Forelimb muscle (tissue), 1 donor: ENCODE measurements around the gene DNASE2. TPM values are rescaled to one million over a fixed set of nuclear protein-coding genes. Genes with fewer than 3 reads are reported as not detected.

ENCODE experiments used
- DNase-seq: peaks from one replicate; pipeline ENCODE4 v3.0.0-alpha.2; 2013; ENCODE audit warnings: low read depth
- polyA plus RNA-seq: library from polyadenylated mRNA; unstranded; fragments of 120-200 nt; gene quantifications from one replicate; pipeline ENCODE4 v1.2.1, GENCODE V29; 2013; ENCODE audit not compliant: insufficient read length

Gene DNASE2
- polyA plus RNA-seq, 1 donor = 8.2 TPM

GRCh38 chr19:12834566-12834943 is 46.7 kb downstream of the DNASE2 start, which contains the start of gene RTBDN:
Gene RTBDN, minus strand, starts transcription at chr19:12834579. Its CDS starts 4,600 bp downstream, at chr19:12829979.
- DNase-seq = no peak

DNA sequence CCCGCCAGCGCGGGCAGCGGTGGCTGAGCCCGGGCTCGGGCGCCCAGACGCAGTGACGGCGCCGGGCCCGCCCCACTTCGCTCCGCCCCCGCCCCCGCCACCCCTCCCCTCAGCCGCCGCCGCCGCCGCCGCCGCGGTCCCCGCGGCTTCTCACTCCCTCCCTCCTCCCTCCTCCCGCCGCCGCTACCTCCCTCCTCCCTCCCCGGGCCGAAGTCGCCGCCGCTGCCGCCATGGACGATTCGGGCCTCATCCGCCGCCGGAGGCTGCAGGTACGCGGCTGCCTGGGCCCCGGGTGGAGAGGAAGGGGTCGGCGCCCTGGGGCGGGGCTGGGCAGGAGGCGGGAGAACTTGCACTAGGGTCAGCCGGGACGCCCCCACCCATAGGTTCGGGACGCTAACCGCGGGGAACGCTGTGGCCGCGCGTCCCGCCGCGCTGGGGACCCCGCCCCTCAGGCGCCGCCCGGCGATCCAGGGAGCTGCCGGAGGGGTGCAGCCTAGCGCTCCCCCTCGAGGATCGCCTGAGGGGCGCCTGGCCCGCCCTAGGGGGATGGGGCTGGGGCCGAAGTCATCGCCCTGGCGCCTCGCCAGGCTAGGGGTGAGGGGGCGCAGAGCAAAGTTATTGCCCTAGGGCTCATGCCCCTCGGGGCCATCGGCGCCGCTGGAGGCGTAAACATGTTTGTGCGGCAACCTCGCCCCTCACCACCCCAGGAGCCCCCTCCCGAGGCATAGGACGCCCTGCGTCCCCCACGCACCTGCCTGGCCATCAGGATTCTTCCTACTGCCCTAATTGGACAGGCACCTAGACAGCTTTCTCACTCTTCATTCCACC is 47.3 kb downstream of the DNASE2 start:
- no peak for DNase-seq

- DNase-seq = no peak
Measured at GRCh38 chr19:12833418-12833737, 47.9 kb downstream of the DNASE2 start.

GRCh38 chr19:12828494-12828893 is 52.8 kb downstream of the DNASE2 start:
- no peak for DNase-seq

- no peak for DNase-seq
Measured at GRCh38 chr19:12825254-12826131, 55.8 kb downstream of the DNASE2 start.

Other genes starting within 250 kb of the DNASE2 start
- gene MAN2B1, start 214.7 kb downstream of the DNASE2 start, polyA plus RNA-seq = 23.4 TPM
- gene WDR83, start 214.6 kb downstream of the DNASE2 start, polyA plus RNA-seq = 12.4 TPM
- 58.9 TPM for gene DHPS, start 199.6 kb downstream of the DNASE2 start, polyA plus RNA-seq
- gene GNG14, start 193.5 kb downstream of the DNASE2 start, polyA plus RNA-seq = not detected
- 3.7 TPM for gene FBXW9, start 184.8 kb downstream of the DNASE2 start, polyA plus RNA-seq
- 53.9 TPM for gene TNPO2, start 157.5 kb downstream of the DNASE2 start, polyA plus RNA-seq
- 199 TPM for gene TRIR, start 146.8 kb downstream of the DNASE2 start, polyA plus RNA-seq
- 42.4 TPM for gene GET3, start 144.0 kb downstream of the DNASE2 start, polyA plus RNA-seq
- gene BEST2, start 129.7 kb downstream of the DNASE2 start, polyA plus RNA-seq = not detected
- gene HOOK2, start 105.9 kb downstream of the DNASE2 start, polyA plus RNA-seq = 30.9 TPM
- 32.1 TPM for gene JUNB, start 90.0 kb downstream of the DNASE2 start, polyA plus RNA-seq
- 162 TPM for gene PRDX2, start 79.6 kb downstream of the DNASE2 start, polyA plus RNA-seq
- gene THSD8, start 79.4 kb downstream of the DNASE2 start, polyA plus RNA-seq = 3.0 TPM
- gene RNASEH2A, start 74.9 kb downstream of the DNASE2 start, polyA plus RNA-seq = 17.3 TPM
- gene RTBDN, start 46.9 kb downstream of the DNASE2 start, polyA plus RNA-seq = not detected
- 0.52 TPM for gene MAST1, start 42.9 kb downstream of the DNASE2 start, polyA plus RNA-seq
- 0.42 TPM for gene KLF1, start 5.8 kb upstream of the DNASE2 start, polyA plus RNA-seq
- 39.4 TPM for gene GCDH, start 9.7 kb upstream of the DNASE2 start, polyA plus RNA-seq
- 3.9 TPM for gene SYCE2, start 37.8 kb upstream of the DNASE2 start, polyA plus RNA-seq
- gene FARSA, start 52.3 kb upstream of the DNASE2 start, polyA plus RNA-seq = 42.6 TPM
- gene CALR, start 57.2 kb upstream of the DNASE2 start, polyA plus RNA-seq = 312 TPM
- 137 TPM for gene RAD23A, start 64.4 kb upstream of the DNASE2 start, polyA plus RNA-seq
- 46.0 TPM for gene GADD45GIP1, start 75.8 kb upstream of the DNASE2 start, polyA plus RNA-seq
- gene DAND5, start 88.1 kb upstream of the DNASE2 start, polyA plus RNA-seq = 0.08 TPM
- gene NFIX, start 114.0 kb upstream of the DNASE2 start, polyA plus RNA-seq = 111 TPM
- 5.4 TPM for gene LYL1, start 221.4 kb upstream of the DNASE2 start, polyA plus RNA-seq
- gene TRMT1, start 235.3 kb upstream of the DNASE2 start, polyA plus RNA-seq = 24.1 TPM
- gene NACC1, start 236.8 kb upstream of the DNASE2 start, polyA plus RNA-seq = 18.7 TPM